Suppressor macrophage treated with lipopolysaccharide for 1 hour (primary cell): ENCODE data around the gene PRKAG2.
"Not testable (repeated sequence)": the region's sequence is repeated elsewhere in the genome, so short reads cannot be mapped to it uniquely, and the experiment has no call there.

Experiments
- DNase-seq, 3 donors: peaks; one replicate each; pipeline ENCODE4 v3.0.0-alpha.2; 2020 to 2022

PRKAG2 gene

DNA sequence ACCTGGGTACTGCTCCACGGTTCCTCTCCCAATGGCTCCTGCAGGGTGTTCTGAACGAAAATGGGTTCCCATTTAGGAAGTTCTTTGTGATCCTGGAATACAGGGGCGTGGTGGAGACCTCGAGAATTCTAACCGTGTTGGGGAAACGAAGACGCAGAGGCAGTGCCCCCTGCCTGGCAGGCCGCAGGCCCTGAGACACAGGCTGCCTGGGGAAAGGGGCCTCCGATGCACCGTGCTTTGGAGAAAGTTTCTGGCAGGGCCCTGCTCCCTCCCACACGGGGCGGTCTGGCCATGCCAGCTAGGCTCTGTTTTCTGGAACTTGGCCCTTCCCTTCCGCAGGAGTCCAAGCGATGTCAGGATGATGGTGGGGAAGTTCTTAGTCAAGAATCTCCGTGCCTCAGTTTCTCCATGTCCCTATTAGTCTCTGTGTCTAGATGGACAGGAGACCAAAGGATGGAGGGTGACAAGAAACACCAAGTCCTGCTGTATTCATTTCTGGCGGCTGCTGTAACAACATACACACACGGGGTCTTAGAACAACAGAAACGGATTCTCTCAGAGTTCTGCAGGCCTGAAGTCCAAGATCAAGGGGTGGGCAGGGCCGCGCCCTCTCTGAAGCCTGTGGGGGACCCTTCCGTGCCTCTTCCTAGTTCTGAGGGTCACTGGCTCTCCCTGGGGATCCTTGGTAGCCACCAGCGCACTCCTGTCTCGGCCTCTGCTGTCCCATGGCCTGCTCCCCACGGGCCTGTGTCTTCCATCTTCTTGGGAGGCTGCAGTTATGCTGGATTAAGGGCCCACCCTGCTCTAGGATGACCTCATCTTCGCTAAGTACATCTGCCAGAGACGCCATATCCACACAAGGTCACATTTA is 27.7 kb downstream of the PRKAG2 start:
- no peak for DNase-seq

DNA sequence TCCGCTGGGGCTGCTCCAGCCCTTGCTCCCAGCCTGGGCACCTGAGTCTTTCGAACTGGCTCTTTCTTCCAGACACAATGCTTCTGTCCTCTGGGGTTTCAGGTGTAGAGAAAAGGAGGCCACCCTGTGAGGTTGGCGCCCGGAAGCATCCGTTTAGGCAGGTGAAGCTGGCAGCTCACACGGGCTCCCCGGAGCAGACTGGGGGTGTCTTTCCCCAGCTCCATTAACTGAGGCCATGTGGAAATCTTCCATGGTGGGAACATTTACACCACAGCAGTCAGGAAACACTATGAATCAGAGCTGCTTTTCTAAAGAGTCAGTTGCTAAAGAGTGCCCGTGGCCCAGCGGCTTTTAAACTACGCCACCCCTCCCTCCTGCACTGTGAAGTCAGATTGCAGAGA is 29.2 kb downstream of the PRKAG2 start:
- peak; percentile 82 to 87 (median 85) for DNase-seq

DNA sequence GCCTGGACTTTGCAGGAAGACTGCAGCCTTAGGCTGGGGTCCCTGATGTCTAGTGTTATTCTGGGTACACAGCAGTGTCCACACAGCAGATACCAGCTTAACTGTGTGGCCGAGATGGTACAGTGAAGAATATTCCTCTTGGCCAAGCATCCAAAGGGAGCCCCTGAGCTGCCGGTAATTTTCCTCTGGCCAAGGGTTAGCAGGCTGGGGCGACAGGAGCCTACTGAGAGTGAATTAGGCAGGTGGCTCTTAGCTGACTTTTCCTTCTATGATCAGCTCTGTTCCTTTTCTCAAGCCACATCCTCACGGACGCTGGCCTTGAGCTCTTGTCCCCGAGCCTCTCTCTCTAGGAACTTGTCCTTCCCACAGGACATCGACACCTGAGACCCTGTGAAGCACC is 29.8 kb downstream of the PRKAG2 start:
- DNase-seq: no peak

DNA sequence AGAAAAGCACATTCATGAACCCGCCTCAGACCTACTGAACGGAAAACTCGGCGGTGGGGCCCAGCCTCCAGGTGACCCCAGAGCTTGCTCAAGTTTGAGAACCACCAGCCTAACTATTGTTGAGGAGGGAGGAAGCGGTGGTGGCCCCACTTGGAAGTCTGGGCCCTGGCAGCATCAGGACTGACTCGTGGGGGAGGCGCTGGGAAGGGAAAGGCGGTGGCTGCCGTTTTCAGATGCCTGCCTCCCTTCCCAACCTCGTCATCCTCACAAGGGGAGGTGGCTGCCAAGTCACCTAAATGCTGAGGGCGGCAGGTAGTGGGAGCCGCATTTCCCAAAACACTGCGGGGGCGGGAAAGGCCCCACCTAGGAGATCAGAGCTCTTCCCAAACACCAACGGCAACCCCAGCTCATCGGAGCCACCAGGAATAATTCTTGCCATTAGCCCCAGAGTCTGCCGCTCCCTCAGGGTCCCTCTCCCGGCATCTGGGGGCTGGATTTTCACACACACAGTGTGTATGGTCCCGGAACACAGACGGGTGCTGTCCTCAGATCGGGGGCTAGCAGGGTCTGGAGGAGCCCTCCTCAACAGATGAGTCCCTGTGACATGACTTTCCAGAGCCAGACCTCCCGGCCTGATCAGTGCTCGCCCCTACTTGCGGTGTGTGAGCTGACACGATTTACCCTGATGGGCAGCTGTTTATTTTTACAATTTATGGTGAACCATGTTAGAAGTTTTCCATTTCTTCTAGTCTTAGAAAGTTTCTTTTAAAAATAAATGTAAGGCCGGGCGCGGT is 31.3 kb downstream of the PRKAG2 start:
- DNase-seq: no peak

DNA sequence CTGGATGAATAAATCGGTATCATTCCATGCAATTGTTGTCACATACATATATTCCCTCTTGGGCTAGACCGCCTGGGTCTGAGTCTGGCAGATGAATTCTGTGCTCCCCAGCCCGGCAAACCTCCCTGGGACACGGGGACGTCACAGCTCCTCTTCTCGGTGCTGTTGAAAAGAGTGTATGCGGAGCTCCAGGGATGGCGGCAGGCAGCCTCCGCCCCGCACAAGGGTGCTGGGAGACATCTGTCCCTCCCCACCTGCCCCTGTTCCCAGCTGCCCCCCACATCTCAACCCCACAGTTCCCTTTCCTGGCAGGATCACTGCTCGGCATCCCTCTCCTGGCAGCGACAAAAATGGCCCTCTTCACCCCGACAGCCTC is 32.1 kb downstream of the PRKAG2 start:
- DNase-seq: no peak

DNA sequence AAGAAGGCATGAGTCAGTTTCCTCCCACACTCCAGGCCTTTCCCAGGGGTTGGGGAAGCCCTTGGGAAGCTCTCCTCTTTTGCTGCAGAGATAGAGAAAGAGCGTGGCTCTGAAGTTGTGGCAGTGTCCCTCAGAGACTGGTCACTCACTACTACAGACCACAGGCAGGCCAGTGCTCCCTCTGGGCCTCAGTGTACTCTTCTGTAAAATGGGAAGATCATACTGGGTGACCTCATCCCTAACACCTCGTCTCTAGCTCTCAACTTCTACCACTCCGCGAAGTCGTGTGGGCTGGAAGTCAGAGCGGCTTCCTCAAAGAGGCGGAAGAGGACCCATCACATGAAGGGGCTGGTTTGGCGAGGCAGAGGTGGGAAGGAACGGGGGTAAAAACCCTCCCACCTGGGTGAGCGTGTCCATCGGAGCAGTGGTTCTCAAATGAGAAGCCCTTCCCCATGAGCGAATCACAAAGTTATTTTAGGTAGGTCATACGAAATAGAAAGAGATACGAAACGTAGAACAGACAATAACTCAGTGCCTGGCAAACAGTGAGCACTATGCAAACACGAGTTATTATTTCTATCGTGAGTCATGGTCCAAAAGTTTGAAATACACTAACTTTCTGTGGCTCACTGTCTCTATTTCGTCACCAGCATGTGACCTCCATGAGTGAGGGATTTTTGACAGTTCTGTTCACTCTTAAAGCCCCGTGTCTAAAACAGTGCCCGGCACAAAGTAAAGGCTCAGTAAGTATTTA is 32.7 kb downstream of the PRKAG2 start:
- peak; percentile 90 to 99 (median 98) for DNase-seq

DNA sequence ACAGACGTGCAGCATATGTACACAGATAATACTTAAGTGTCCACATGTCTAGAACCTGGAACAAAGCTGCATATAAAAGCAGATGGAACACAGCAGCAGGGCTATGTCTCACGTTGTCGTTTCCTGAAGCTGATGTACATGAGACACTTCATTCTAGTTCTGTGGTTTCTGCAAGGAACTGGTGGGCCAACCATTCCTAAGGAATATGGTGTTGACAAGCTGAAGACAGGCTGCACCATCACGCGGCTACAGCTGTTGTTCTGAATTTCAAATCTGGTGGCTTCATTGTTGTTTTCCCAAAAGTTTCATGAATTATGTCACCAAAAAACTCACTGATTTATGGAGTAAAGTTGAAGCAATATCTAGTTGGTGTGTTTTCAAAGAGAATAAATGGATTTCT is 33.7 kb downstream of the PRKAG2 start:
- DNase-seq: peak in 1 of 3 donors; percentile 12

DNA sequence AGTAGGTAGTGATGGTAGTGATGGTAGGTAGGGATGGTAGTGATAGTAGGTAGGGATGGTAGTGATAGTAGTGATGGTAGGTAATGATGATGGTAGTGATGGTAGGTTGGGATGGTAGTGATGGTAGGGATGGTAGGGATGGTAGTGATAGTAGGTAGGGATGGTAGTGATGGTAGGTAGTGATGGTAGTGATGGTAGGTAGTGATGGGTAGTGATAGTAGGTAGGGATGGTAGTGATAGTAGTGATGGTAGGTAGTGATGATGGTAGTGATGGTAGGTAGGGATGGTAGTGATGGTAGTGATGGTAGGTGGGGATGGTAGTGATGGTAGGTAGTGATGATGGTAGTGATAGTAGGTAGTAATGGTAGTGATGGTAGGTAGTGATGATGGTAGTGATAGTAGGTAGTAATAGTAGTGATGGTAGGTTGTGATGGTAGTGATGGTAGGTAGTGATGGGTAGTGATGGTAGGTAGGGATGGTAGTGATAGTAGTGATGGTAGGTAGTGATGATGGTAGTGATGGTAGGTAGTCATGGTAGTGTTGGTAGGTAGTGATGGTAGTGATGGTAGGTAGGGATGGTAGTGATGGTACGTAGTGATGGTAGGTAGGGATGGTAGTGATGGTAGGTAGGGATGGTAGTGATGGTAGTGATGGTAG is 35.4 kb downstream of the PRKAG2 start:
- not testable (repeated sequence) for DNase-seq

DNA sequence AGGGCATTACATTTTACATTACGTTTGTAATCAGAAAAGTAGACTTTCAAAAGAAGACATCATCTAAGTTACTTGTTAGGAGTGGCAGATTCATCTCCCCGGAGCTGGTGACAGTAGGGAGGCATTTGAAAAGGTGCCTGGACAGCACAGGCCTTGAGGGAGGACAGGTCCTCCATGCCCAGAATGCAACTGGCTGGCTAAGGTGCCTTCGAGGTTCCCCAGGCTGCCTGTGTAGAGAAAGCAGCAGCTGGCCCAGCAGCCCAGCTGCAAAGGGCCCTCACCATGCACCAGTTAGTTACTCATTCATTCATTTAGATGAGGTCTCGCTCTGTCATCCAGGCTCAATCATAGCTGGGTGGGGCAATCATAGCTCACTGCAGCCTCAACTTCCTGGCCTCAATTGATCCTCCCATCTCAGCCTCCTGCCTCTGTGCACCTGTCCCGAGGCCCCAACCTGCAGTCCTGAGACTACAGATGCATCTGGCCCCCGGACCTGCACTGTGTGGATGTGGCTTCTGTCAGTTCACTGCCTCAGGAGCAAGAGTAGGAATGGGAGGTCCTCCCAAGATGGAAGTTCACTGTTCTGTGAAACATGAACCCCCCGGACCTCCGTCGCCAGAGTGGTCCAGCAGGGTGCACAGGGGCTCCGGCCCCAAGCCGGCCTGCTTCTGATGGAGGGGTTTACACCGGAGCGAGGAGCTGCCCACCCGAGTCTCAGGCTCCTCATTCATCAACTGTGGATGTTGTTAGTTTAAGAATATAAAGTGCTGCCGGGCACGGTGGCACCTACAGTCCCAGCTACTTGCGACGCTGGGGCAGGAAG is 36.6 kb downstream of the PRKAG2 start:
- DNase-seq: peak in 2 of 3 donors; percentile 28 to 36

DNA sequence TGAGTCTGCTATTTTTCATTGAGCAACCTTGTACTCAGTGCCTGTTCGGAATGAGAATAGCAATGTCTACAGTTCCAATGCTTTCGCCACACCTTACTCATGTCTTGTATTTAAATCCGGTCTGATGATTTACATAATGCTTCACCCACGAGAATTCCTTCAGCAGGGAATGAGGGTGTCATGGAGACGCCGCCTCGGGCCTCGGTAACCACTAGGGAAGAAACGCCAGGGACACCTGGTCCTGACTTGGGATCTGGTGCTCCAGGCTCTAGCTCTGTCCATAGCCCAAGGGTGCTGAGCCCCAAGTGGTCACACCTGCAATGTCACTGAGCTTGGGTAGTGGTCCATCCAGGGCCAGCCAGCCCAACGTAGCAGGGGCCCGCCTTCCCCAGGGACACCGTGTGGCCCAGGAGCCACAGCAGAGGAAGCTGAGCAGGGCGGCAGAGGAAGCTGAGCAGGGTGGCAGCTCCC is 37.4 kb downstream of the PRKAG2 start:
- DNase-seq: peak in 1 of 3 donors; percentile 47

DNA sequence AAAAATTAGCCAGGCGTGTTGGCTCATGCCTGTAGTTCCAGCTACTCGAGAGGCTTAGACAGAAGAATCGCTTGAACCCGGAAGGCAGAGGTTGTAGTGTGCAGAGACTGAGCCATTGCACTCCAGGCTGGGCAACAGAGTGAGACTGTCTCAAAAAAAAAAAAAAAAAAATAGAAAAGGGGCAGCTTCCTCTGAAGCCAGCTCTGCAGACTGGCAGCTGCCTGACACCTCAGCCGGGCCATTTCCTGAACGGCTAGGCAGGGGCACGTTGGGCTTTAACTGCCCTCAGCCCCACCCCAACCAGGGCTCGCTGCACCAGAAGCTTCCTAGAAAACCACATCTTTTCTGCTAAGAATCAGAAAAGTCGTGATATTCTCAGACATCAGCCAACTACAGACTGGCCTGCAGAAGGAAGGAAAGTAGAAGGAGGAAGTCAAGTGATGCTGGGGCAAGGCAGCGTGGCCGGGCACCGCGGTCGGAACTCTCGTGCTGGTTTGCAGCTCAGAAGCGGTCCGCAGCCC is 38.0 kb downstream of the PRKAG2 start:
- peak; percentile 65 to 71 (median 69) for DNase-seq

DNA sequence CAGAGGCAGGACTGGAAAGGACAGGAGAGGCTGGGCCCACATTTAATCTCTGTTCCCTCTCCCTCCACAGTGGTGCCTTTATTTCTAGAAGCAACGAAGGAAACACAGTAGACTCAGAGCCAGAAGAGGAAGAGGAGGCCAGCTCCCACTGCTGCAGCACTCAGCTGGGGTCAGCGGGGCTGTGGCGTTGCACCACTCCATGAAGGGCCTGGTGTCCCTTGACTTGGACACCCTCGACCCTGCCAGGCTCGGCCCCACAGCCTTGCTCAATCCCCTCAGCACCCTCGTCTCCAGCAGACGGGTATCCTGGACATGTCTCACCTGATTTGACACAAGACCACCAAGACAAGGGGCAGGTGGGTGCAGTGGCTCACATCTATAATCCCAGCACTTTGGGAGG is 38.8 kb downstream of the PRKAG2 start:
- DNase-seq: peak; percentile 36 to 53 (median 50)

DNA sequence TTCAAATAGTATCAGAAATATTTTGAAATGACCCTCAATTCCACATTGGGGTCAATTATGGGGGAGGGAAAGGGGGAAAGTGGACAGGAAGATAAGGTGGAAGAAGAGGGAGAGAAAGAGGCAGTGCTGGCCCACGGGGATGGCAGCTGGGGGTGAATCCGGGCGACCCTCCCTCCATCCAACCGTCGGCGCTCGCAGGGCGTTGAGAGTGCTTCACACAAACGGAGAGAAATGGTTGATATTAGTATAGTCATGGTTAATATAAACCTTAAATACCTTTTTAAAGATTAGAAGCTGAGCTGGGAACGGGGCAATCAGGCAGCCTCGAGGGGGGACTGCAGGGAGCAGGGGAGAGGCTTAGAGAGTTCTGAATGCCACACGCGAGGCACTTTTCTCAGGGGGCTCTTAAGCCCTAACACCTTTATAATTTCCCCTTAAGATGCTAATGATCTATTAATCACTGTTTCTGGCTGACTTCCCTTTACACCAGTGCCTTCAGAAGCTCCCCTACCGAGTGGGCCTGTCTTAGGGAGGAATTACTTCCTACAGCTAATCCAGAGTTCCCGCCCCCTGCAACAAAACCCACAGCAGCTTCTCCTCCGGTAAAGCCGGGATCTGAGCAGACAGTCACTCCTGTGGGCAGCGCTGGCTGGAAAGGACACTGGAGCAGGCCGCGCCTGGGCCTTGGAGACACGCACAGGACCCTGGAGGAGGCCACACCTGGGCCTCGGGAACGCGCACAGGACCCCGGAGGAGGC is 39.5 kb downstream of the PRKAG2 start:
- peak; percentile 65 to 81 (median 71) for DNase-seq

DNA sequence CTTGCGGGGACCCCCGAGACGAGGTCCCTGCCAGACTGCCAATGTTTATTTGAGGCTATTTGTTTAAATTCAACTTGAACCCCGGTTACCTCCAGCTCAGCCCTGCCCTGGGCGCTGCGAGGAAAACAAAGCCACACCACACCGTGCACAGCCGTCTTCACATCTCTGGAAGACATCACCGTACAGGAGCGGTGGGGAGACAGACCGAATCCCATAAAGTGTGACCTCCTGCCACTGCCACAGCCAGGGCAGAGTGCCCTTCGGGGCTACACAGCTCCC is 40.0 kb downstream of the PRKAG2 start:
- no peak for DNase-seq

DNA sequence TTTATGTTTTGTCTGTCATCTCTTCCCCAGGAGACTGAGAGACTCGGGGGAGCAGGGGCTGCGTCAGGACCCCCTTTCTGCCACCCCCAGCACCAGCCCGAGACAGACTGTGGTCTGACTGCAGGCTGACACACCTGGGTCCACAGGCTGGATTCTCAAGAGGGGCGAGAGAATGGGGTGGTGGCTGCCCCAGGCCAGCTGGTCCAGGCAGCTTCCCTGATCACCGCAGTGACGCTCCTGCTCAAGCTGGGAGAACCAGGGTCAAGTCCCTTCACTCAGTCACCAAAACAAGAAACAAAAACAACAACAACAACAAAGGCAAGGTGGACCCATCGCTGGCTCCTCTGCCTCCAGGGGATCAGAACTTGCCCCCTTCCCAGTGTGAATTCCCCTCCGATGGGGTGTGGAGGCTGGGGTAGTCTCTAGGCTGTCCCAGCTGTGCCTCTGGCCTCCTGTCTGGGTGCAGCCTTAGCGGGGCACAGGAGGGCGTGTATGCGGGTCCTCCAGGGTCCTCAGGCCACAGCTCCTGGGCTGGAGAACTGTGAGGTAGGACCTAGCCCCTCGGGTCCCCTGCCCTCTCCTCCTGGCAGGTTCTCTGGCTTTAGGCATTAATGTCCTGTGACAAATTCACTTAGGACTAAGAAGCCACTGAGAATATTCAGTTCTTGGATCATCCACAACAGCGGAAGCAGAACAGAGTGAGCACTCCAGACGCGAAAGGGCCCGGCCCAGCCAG is 40.6 kb downstream of the PRKAG2 start:
- DNase-seq: no peak

DNA sequence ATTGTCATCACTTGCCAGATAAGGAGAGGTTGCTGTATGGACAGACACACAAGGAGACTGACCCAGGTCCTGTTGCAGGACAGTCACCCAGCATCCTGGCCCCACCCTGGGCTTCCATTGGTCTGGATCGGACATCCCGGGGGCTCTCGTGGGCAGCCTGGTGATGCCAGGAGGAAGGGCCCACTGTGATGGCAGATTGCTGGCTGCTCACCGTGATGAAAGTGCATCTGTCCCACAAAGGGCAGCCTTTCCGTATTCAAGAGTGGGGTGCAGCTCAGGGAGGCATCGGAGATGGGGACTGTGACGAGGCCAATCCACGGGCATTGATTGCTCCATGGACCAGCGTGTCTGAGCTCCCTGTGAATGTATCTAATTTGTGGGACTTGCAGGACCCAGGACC is 41.3 kb downstream of the PRKAG2 start:
- no peak for DNase-seq

DNA sequence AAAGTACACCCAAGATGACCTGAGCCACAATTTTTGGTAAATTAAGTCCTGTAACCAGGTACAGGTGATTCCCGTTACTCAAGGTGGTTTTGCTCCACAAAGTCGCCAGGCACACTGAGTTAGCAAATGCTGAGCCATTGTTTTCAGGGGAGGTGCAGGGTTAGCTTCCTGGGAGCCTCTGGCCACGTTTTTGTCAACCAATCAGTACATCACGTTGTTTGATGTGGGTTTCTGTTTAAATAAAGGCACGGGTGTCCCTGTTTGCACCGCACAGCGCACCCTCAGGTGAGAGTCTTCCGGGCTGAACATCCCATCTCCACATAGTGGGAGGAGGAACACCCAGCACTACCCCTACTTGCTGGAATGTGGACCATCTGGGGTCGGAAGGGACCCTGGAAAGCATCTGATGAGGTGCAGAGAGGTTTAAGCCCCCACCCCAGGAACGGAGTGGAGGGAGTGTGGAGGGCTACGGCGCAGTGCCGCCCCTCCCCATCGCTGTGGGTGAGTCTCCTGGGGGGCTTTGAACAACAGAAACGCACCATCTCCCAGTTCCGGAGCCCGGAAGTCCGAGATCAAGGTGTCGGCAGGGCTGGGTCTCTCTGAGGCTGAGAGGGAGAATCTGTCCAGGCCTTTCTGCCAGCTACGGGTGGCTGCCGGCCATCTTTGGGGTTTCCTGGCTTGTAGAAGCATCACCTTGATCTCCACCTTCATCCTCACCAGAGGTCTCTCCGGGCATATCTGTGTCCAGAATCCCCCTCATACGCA is 42.5 kb downstream of the PRKAG2 start:
- no peak for DNase-seq

DNA sequence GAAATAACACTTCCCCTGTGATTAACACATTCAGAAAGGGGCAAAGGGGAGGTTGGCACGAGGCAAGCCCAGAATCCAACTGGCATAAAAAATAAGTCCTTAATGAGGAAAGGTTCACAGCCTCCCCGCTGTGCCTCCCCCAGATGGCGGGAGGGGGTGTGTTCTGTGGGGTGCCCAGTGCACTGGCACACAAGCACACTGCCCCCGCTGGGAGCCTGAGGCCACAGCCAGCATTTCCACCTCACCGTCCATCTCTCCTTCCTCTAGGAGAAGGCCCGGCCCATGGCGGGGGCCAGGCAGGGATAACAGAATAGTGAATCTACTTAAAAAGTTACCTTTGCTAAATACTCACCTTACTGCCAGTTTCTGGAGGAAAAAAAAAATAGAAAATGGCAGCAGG is 43.2 kb downstream of the PRKAG2 start:
- DNase-seq: no peak

DNA sequence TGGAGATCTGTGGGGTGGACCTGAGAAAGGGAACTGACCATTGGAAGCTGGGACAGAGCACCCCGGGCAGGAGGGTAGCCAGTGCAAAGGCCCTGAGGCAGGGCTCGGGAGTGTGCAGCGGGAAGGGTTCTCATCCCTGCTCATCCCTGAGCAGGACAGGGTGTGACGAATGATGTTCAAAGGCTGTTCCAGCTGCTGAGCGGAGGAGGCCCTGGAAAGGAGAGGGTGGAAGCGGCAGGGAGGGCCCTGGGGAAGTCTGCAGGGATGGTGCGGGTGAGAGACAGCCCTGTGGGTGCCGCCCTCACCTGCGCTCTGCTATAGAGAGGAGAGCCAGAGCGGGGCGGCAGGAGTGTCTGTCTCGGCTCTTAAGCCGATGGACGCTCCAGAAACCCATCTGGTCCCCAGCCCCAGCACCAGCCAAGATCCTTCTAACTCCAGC is 43.7 kb downstream of the PRKAG2 start:
- no peak for DNase-seq
